A549 treated with CORT108297 at 1 μM for 4 hours (cell line): ENCODE measurements around the gene C11orf71. TPM values are rescaled to one million over a fixed set of nuclear protein-coding genes. Genes with fewer than 3 reads are reported as not detected.

ENCODE experiments used
- total RNA-seq: library from RNA; stranded (reverse); fragments of 200-300 nt; extraction: Qiagen RNA extraction; gene quantifications from 5 replicates; pipeline ENCODE4 v1.2.3, GENCODE V29; 2022

The C11orf71 gene
- 3.3 to 4.6 TPM (median 3.8 TPM) in 5 replicates for total RNA-seq

GRCh38 chr11:114400216-114400914 is at the start of gene C11orf71, which contains the start of gene RBM7:
Gene C11orf71 (minus strand): TSS chr11:114400511. CDS start chr11:114400331, 180 bp downstream.
Gene RBM7 (plus strand): TSS chr11:114400666. CDS start chr11:114400672, 6 bp downstream.

DNA sequence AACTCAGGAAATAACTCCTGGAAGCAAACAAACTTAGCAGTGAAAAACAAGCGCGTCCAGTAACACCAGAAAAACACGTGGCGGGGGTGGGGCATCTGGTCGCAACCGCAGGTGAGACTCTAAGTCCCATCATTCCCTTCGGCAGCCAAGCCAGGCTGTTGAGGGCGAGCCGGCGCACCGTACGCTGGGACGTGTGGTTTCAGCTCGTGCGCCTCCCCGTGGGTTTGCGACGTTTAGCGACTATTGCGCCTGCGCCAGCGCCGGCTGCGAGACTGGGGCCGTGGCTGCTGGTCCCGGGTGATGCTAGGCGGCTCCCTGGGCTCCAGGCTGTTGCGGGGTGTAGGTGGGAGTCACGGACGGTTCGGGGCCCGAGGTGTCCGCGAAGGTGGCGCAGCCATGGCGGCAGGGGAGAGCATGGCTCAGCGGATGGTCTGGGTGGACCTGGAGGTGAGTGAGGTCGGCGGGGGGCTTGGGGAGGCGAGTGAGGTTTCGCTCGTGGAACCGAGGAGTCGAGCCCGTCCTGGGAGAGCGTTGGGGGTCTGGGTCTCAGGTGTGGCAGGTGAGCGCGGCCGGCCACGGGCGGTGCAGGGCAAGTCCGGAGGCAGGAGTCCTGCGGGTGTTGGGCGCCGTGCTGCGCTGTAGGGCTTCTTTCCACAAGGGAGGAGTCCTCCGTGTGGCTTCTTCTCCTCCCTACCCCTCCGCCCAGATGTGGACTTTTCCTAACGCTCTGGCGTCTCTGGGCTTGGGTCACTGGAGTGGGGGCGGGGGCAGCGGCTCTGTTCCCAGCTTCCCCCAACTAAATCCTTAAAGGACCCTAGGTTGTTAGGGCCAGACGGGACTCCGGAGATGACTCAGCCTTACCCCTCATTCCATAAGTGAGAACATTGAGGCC is 39.2 kb upstream of the C11orf71 start, which contains the start of gene REXO2:
REXO2 (plus strand) TSS at position 239 of the 892 bp plus-strand sequence; CDS start at position 301, 62 bp downstream.

Other genes starting within 250 kb of the C11orf71 start
- 216 to 289 TPM (median 270 TPM) in 5 replicates for gene NNMT, start 104.1 kb downstream of the C11orf71 start, total RNA-seq
- 20.8 to 30.1 TPM (median 25.9 TPM) in 5 replicates for gene RBM7, start 155 bp upstream of the C11orf71 start, total RNA-seq
- gene REXO2, start 39.0 kb upstream of the C11orf71 start, total RNA-seq, result 101 to 117 TPM (median 106 TPM) in 5 replicates
- not detected in 5 replicates for gene NXPE1, start 159.4 kb upstream of the C11orf71 start, total RNA-seq
- not detected in 5 replicates for gene NXPE4, start 195.3 kb upstream of the C11orf71 start, total RNA-seq